Adrenal gland (tissue), 12 donors: Measurements from ENCODE around the gene VGLL2. TPM values are rescaled to one million over a fixed set of nuclear protein-coding genes. Genes with fewer than 3 reads are reported as not detected.

Experiments used
- DNase-seq, 7 donors: peaks; one replicate each; pipeline ENCODE4 v3.0.0-alpha.2; 2019 to 2020
- H3K27ac ChIP-seq, 5 donors: fragments of 200-600 bp; sonication (generic) in 4 of 5; 1 replicate in 3 of 5; 2 replicates in 2 of 5; pipeline versions ENCODE4 v1.5.1 to v1.8.0; 2016 to 2020; ENCODE audit warnings: mild to moderate bottlenecking in 1 of 5
- H3K27me3 ChIP-seq: fragments of 200-600 bp; 2 replicates; pipeline ENCODE4 v1.8.0; 2021
- H3K36me3 ChIP-seq, 2 donors: fragments of 200-600 bp; replicated peaks in 1 of 2; 1 replicate in 1 of 2; 2 replicates in 1 of 2; pipeline versions ENCODE4 v1.5.1 to v1.8.0; 2018 to 2022
- H3K4me1 ChIP-seq, 2 donors: fragments of 200-600 bp; replicated peaks in 1 of 2; 1 replicate in 1 of 2; 2 replicates in 1 of 2; pipeline versions ENCODE4 v1.5.1 to v1.8.0; 2018 to 2021
- H3K4me3 ChIP-seq, 4 donors: fragments of 200-600 bp; sonication (generic) in 3 of 4; one replicate each; pipeline ENCODE4 v1.5.1; 2016 to 2018
- H3K9me3 ChIP-seq, 3 donors: fragments of 200-600 bp; sonication (generic) in 1 of 3; replicated peaks in 1 of 3; 1 replicate in 2 of 3; 2 replicates in 1 of 3; pipeline versions ENCODE4 v1.5.1 to v1.8.0; 2016 to 2021
- CTCF ChIP-seq, 6 experiments: fragments of 450-650 bp in 4 of 6; fragments of 200-600 bp in 2 of 6; sonication (generic) in 1 of 6; IDR thresholded peaks; 1 replicate in 5 of 6; 2 replicates in 1 of 6; pipeline versions ENCODE4 v1.5.1 to v1.8.0; 2016 to 2021; ENCODE audit warnings: antibody characterized with exemption in 6 of 6, mild to moderate bottlenecking in 2 of 6, moderate library complexity in 1 of 6
- POLR2A ChIP-seq, 2 donors: fragments of 450-650 bp; IDR thresholded peaks; one replicate each; pipeline ENCODE4 v1.6.1; 2017; ENCODE audit warnings: antibody characterized with exemption in 2 of 2, mild to moderate bottlenecking in 2 of 2, moderate library complexity in 1 of 2
- WGBS, 4 donors: extraction: QIAGEN DNeasy Blood & Tissue Kit in 2 of 4; methylation state at CpG; one replicate each; pipeline versions ENCODE4 v1.1.5 to v1.1.7; 2013 to 2017; 5-methylcytosine and 5-hydroxymethylcytosine counted together
- intact Hi-C, 2 donors: fragments of 100-400 bp; cut with DNase I; formaldehyde crosslinking; loops; one replicate each; pipeline versions ENCODE4 v1.14.1 to v1.15.0; 2022 to 2023
- polyA plus RNA-seq, 3 donors: library from polyadenylated mRNA; stranded (reverse); fragments of 200-250 nt in 2 of 3; fragments of 350-450 nt in 1 of 3; fragmentation: Illumina TruSeq in 1 of 3; extraction: RNeasy Lipid Tissue Mini Kit (QIAGEN cat#74804) in 1 of 3; gene quantifications; one replicate each; pipeline ENCODE4 v1.2.3, GENCODE V29; 2013 to 2014
- total RNA-seq, 9 donors: library from RNA; depleted of rRNA in 4 of 9; stranded (reverse); fragments of >200 nt in 4 of 9; fragments of 120-200 nt in 1 of 9; fragmentation: NEBNext Ultra II Directional in 1 of 9; extraction: Animal tissue kit (Norgen Biotek cat#: 25700) in 1 of 9; gene quantifications; one replicate each; pipeline versions ENCODE4 v1.1.0 to v1.2.4, GENCODE V29; 2013 to 2023
- donor health status: healthy with polysubstance abuse.
- donor health status: Bipolar disorder and iron deficiency.
- donor health status: DM: yes; HTN: yes; CAD: no.
- donor health status: DM: no; HTN: no; CAD: no.
- donor health status: DM: no; HTN: no; CAD: no.
- donor health status: DM: yes; HTN: yes; CAD: no.

Gene VGLL2
- total and polyA plus RNA-seq, 12 donors: not detected

GRCh38 chr6:117303323-117303722, 38.0 kb downstream of the VGLL2 start:
- no peaks in the 10 kb centered on the region for H3K4me1 ChIP-seq
- no peak for DNase-seq
- H3K9me3 ChIP-seq: no peaks in the 10 kb centered on the region
- H3K27me3 ChIP-seq: no peaks in the 10 kb centered on the region
- no peak overlapping the region for H3K27ac ChIP-seq
- no peaks in the 10 kb centered on the region for H3K36me3 ChIP-seq
- 72 to 78% (median 73%) methylated on average over 2 to 3 of the region's 3 CpGs for WGBS, 4 donors
- TF ChIP-seq POLR2A (IDR thresholded peaks at IDR 0.05): no peak
- no peak for TF ChIP-seq CTCF (IDR thresholded peaks at IDR 0.05)
- intact Hi-C loops: no loop called here
- H3K4me3 ChIP-seq: no peak overlapping the region

GRCh38 chr6:117304446-117304845, 39.1 kb downstream of the VGLL2 start:
- H3K36me3 ChIP-seq: no peaks in the 10 kb centered on the region
- H3K4me3 ChIP-seq: no peak overlapping the region
- no peaks in the 10 kb centered on the region for H3K27me3 ChIP-seq
- TF ChIP-seq CTCF (IDR thresholded peaks at IDR 0.05) (no peak), POLR2A (IDR thresholded peaks at IDR 0.05) (no peak)
- no peak for DNase-seq
- H3K4me1 ChIP-seq: no peaks in the 10 kb centered on the region
- WGBS, 4 donors: 83 to 89% (median 86%) methylated on average over 2 of the region's 2 CpGs
- no peak overlapping the region for H3K27ac ChIP-seq
- H3K9me3 ChIP-seq: no peaks in the 10 kb centered on the region
- intact Hi-C loops: no loop called here

GRCh38 chr6:117306227-117306790, 41.0 kb downstream of the VGLL2 start:
- intact Hi-C loops: no loop called here
- Histone ChIP-seq H3K4me3 (no peak overlapping the region), H3K27ac (no peak overlapping the region), H3K36me3 (no peaks in the 10 kb centered on the region), H3K4me1 (no peaks in the 10 kb centered on the region), H3K27me3 (no peaks in the 10 kb centered on the region), H3K9me3 (no peaks in the 10 kb centered on the region)
- no peak for DNase-seq
- TF ChIP-seq POLR2A (IDR thresholded peaks at IDR 0.05) (no peak), CTCF (IDR thresholded peaks at IDR 0.05) (no peak)
- WGBS, 4 donors: 60 to 67% (median 64%) methylated on average over 3 of the region's 3 CpGs

- no peaks in the 10 kb centered on the region for H3K9me3 ChIP-seq
- no peak for TF ChIP-seq POLR2A (IDR thresholded peaks at IDR 0.05)
- no peak for TF ChIP-seq CTCF (IDR thresholded peaks at IDR 0.05)
- 76 to 94% (median 83%) methylated on average over 3 of the region's 3 CpGs for WGBS, 4 donors
Measured at GRCh38 chr6:117307655-117308054, 42.3 kb downstream of the VGLL2 start.

More at GRCh38 chr6:117307655-117308054, 42.3 kb downstream of the VGLL2 start:
- H3K36me3 ChIP-seq: no peaks in the 10 kb centered on the region
- H3K27me3 ChIP-seq: no peaks in the 10 kb centered on the region
- H3K4me1 ChIP-seq: no peaks in the 10 kb centered on the region
- H3K4me3 ChIP-seq: no peak overlapping the region
- no peak for DNase-seq
- intact Hi-C loops: no loop called here
- no peak overlapping the region for H3K27ac ChIP-seq
